GM06990 (cell line): Measurements from ENCODE around the gene ZBTB1.
A peak's percentile ranks its signal among the peaks of the same experiment; 100 is the strongest.

ENCODE experiments used
- DNase-seq: peaks from one replicate; pipeline ENCODE4 v3.0.0-alpha.2; 2011; ENCODE audit not compliant: insufficient read length; ENCODE audit errors: extremely low read depth
- H3K27me3 ChIP-seq: replicated peaks from 2 replicates; pipeline ENCODE4 v1.6.0; 2011; ENCODE audit warnings: low read length; ENCODE audit not compliant: control insufficient read depth, insufficient read depth
- H3K36me3 ChIP-seq: 2 replicates; pipeline ENCODE4 v1.5.1; 2011; ENCODE audit warnings: low read length; ENCODE audit not compliant: control insufficient read depth, insufficient read depth
- H3K4me3 ChIP-seq: replicated peaks from 2 replicates; pipeline ENCODE4 v1.5.1; 2011; ENCODE audit warnings: low read depth, mild to moderate bottlenecking, control low read depth, low read length
- CTCF ChIP-seq: IDR thresholded peaks from 2 replicates; pipeline ENCODE4 v1.5.1; 2011; ENCODE audit warnings: low read length, control low read depth, mild to moderate bottlenecking, inconsistent platforms; ENCODE audit not compliant: insufficient read depth, poor library complexity, severe bottlenecking

The ZBTB1 gene

DNA sequence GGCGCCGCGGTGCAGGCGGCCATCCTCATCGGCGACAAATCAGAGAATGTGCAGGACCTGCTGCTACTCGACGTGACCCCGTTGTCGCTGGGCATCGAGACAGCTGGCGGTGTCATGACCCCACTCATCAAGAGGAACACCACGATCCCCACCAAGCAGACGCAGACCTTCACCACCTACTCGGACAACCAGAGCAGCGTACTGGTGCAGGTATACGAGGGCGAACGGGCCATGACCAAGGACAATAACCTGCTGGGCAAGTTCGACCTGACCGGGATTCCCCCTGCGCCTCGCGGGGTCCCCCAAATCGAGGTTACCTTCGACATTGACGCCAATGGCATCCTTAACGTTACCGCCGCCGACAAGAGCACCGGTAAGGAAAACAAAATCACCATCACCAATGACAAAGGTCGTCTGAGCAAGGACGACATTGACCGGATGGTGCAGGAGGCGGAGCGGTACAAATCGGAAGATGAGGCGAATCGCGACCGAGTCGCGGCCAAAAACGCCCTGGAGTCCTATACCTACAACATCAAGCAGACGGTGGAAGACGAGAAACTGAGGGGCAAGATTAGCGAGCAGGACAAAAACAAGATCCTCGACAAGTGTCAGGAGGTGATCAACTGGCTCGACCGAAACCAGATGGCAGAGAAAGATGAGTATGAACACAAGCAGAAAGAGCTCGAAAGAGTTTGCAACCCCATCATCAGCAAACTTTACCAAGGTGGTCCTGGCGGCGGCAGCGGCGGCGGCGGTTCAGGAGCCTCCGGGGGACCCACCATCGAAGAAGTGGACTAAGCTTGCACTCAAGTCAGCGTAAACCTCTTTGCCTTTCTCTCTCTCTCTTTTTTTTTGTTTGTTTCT, 37.6 kb downstream of the ZBTB1 start:
- no peak overlapping the region for H3K4me3 ChIP-seq
- no peaks in the 10 kb centered on the region for H3K27me3 ChIP-seq
- no peaks in the 10 kb centered on the region for H3K36me3 ChIP-seq
- peak; percentile 23 for DNase-seq
- no peak for TF ChIP-seq CTCF

GRCh38 chr14:64542836-64543201, 38.2 kb downstream of the ZBTB1 start:
- H3K4me3 ChIP-seq: no peak overlapping the region

GRCh38 chr14:64544607-64545312, 40.2 kb downstream of the ZBTB1 start:
- no peak overlapping the region for H3K4me3 ChIP-seq
- TF ChIP-seq CTCF: no peak

More at GRCh38 chr14:64542836-64543201, 38.2 kb downstream of the ZBTB1 start:
- DNase-seq: no peak
- H3K36me3 ChIP-seq: no peaks in the 10 kb centered on the region
- TF ChIP-seq CTCF: no peak
- no peaks in the 10 kb centered on the region for H3K27me3 ChIP-seq

GRCh38 chr14:64549016-64549415, 44.4 kb downstream of the ZBTB1 start:
- no peak for DNase-seq
- no peak overlapping the region for H3K4me3 ChIP-seq
- TF ChIP-seq CTCF: no peak

More at GRCh38 chr14:64544607-64545312, 40.2 kb downstream of the ZBTB1 start:
- no peaks in the 10 kb centered on the region for H3K36me3 ChIP-seq
- H3K27me3 ChIP-seq: no peaks in the 10 kb centered on the region
- no peak for DNase-seq

GRCh38 chr14:64549791-64550620, 45.4 kb downstream of the ZBTB1 start, which contains the start of gene PPP1R36:
Gene PPP1R36, plus strand, starts transcription at chr14:64549961. Its CDS starts 37 bp downstream, at chr14:64549998.
- Histone ChIP-seq H3K27me3 (no peaks in the 10 kb centered on the region; the same call in 1 of the 2 replicates), H3K4me3 (peak within 1 kb of the TSS; percentile 31), H3K36me3 (no peaks in the 10 kb centered on the region)
- DNase-seq: peak; percentile 25
- no peak for TF ChIP-seq CTCF

More at GRCh38 chr14:64549016-64549415, 44.4 kb downstream of the ZBTB1 start:
- no peaks in the 10 kb centered on the region for H3K36me3 ChIP-seq
- H3K27me3 ChIP-seq: no peaks in the 10 kb centered on the region; the same call in 1 of the 2 replicates
